ENCODE data around the gene CERK. TPM values are rescaled to one million over a fixed set of nuclear protein-coding genes. Genes with fewer than 3 reads are reported as not detected.

Gene CERK
- total RNA-seq, 3 donors from 2014 or later = 40.3 to 51.7 (median 50.0) TPM

DNA sequence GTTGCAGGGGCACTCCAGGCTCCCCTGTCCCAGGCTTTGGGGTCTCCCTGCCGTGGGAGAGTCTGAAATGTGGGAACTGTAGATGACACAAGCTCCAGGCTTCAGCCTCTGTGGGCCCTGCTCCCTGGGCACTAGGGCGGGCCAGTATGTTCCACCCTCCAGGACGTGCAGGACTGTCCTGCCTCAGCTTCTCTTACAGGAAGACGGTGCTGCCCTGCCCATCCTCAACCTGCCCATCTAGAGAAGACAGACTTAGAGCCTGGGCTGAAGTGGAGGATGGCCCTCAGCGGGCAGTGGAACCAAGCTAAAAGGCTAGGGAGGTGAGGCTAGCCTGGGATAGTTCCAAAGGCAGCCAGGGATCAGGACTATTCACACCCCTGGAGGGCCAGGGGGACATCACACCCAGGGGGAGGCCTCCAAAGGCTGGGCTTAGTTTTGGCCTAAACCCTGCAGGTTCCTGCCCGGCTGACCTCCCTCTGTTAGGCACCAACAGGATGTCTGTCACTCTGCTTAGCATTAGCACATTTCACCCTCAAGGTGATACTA lies 4.0 kb upstream of the CERK start:
- TF ChIP-seq, protein P1, sequence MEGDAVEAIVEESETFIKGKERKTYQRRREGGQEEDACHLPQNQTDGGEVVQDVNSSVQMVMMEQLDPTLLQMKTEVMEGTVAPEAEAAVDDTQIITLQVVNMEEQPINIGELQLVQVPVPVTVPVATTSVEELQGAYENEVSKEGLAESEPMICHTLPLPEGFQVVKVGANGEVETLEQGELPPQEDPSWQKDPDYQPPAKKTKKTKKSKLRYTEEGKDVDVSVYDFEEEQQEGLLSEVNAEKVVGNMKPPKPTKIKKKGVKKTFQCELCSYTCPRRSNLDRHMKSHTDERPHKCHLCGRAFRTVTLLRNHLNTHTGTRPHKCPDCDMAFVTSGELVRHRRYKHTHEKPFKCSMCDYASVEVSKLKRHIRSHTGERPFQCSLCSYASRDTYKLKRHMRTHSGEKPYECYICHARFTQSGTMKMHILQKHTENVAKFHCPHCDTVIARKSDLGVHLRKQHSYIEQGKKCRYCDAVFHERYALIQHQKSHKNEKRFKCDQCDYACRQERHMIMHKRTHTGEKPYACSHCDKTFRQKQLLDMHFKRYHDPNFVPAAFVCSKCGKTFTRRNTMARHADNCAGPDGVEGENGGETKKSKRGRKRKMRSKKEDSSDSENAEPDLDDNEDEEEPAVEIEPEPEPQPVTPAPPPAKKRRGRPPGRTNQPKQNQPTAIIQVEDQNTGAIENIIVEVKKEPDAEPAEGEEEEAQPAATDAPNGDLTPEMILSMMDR (IDR thresholded peaks at IDR 0.05) = no peak
- intact Hi-C loops (cut with DNase I, micrococcal nuclease) = no loop called here
- Histone ChIP-seq H3K4me3 (no peak overlapping the region), H3K9me3 (no peaks in the 10 kb centered on the region), H3K36me3 (ENCODE audit: low read depth) (no peaks in the 10 kb centered on the region), H3K4me1 (ENCODE audit: low read depth) (peaks cover 53% of the 10 kb centered on the region)
- DNase-seq (peak in 1 of 3 donors; percentile 53), ATAC-seq (no peak)

DNA sequence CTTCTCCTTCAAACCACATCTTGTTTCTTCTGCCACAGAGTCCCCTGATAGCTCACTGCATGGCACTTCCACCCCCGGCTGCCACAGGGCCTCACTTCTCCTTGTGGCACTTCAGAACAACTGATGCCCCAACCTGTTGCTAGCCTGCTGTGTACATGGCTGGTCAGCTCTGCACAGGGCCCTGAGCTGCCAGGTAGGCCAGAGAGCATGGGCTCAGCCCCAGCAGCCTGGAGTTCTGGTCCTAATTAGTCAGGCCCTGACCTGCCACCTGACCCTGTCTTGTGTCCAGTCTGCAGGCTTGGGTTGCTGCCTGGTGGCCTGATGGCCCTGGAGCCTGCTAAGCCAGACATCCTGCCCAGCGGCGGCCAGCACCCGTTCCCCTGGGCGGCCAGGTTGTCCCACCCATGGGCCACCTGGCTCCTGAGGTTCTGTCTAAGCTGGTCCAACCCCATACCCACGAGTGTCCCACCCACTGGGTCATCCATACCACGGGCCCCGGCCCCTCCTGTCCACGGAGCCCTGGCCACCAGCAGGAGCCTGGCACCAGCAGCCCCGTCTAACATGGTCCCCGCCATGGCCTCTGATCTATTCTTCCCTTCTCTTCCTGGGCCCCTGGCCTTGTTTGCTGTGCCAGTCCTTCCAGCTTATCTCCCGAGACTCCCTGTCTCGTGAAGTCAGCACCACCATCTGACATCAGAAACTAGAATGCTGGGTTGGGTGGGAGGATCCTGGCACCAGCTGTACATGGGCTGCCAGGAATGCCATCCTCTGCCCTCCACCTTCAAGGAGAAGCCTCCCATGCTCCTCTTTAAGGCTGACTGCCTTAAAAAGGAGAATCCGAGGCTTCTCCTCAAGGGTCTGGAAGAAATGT lies 3.1 kb upstream of the CERK start:
- Histone ChIP-seq H3K4me1 (ENCODE audit: low read depth) (peaks cover 61% of the 10 kb centered on the region), H3K9me3 (no peaks in the 10 kb centered on the region), H3K36me3 (ENCODE audit: low read depth) (no peaks in the 10 kb centered on the region), H3K4me3 (no peak overlapping the region)
- intact Hi-C loops (cut with DNase I, micrococcal nuclease) = no loop called here
- TF ChIP-seq, protein P1 (IDR thresholded peaks at IDR 0.05) = no peak
- DNase-seq (no peak), ATAC-seq (no peak)

DNA sequence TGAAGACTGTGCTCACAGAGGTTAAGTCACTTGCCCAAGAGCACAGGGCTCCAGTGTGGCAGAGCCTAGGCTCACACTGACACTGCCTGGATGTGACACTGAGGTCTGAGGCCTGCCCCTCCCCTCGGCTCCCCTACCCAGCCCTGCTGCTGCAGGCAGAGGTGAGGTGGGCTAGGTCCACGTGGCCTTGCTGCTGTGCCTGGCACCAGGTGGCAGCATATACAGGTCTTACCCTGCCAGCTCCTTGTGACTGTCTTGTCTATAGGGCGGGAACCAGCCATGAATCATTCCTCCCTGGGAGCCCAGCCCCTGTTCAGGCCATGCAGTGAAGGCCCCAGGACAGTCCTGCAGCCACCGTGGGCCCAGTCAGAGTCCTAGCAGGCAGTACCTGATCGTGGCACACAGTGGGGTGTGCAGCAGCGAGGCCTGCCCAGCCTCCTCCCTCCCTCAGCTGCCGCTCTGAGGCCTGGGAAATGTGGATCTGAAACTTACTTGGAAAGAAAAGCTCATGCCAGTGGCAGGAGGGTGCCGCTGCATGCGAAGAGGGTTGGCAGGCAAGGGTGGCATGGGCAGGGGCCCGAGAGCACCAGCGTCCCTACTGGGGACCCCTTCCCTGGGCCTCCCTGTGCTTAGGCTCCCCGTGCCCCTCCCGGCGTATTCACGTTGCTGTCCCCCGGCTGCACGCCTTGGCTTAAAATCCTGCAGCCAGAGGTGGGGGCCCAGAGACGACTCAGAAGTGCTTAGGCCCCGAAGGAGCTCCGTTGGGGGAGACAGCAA lies 1.2 kb upstream of the CERK start:
- intact Hi-C loops (cut with DNase I, micrococcal nuclease) = no loop called here
- Histone ChIP-seq H3K9me3 (no peaks in the 10 kb centered on the region), H3K36me3 (ENCODE audit: low read depth) (no peaks in the 10 kb centered on the region), H3K4me1 (ENCODE audit: low read depth) (peaks cover 75% of the 10 kb centered on the region), H3K4me3 (no peak overlapping the region)
- ATAC-seq (peak; percentile 57), DNase-seq (peak; percentile 80 to 87 (median 86))
- TF ChIP-seq, protein P1 (IDR thresholded peaks at IDR 0.05) = no peak

DNA sequence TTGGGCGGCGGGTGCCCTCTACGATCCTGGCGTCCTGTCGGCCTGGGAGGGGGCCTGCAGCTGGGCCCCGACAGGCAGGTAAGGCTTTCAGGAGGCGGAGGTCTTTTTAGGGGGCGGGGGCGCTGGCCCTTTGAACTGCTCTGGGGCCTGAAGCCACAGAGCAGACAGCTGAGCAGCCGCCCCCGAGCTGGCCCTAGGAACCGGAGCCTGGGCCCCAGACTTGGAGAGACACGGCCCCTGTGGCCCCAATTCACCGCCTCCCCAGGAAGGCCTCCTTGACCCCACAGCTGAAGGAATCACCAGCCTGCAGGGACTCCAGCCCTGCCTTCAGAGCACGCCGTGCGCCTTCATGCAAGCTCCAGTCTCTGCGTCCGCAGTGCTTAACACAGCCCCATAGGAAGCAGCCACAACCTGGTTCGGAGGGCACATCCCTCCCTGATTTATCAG lies 618 bp upstream of the CERK start:
- ATAC-seq = peak; percentile 26
- Histone ChIP-seq H3K36me3 (ENCODE audit: low read depth) (no peaks in the 10 kb centered on the region), H3K9me3 (no peaks in the 10 kb centered on the region), H3K4me3 (peak overlapping the region; percentile 84), H3K4me1 (ENCODE audit: low read depth) (peaks cover 77% of the 10 kb centered on the region)
- TF ChIP-seq, protein P1 (IDR thresholded peaks at IDR 0.05) = no peak
- intact Hi-C loops (cut with DNase I, micrococcal nuclease) = no loop called here
- DNase-seq = peak in 1 of 3 donors; percentile 63

DNA sequence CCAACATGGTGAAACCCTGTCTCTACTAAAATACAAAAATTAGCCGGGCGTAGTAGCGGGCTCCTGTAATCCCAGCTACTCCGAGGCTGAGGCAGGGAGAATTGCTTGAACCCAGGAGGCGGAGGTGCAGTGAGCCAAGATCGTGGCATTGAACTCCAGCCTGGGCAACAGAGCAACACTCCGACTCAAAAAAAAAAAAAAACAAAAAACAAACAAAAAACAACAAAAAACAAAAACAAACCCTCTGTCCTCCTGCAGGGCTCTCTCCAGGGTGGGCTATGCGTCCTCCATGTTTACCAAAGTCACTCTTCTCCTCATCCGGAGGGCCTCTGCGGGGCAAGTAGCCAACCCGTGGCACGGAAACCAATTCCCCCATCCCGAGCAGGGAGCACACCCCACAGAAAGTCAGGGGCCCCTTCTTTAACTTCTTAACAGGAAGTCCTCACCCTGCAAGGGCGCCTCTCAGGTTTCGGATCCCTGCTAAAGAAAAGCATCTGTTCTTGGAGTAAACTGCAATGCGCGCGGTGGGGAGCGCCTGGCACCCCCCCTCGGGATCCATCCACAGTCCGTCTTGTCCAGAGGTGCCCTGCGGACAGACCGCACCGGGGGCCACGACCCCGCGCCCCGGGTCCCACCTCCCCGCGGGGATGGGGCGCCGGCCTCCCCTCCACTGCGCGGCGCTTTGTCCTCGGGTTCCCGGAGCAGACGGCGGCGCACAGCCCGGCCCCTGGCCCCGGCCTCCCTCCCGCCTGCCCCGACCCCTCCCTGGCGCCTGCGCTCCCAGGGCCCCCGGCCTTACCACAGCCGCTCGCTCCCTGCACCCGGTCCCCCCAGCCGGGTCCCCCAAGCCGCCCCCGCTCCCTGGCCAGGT lies 712 bp downstream of the CERK start:
- TF ChIP-seq, protein P1 (IDR thresholded peaks at IDR 0.05) = no peak
- Histone ChIP-seq H3K4me3 (peak overlapping the region; percentile 84), H3K4me1 (ENCODE audit: low read depth) (peaks cover 77% of the 10 kb centered on the region), H3K36me3 (ENCODE audit: low read depth) (no peaks in the 10 kb centered on the region), H3K9me3 (no peaks in the 10 kb centered on the region)
- DNase-seq (peak; percentile 57 to 72 (median 72)), ATAC-seq (peak; percentile 15)
- intact Hi-C loops (cut with DNase I, micrococcal nuclease) = no loop called here

Data from mucosa of descending colon (tissue), 3 donors.